Osteoblast (primary cell): ENCODE measurements around the gene GNAI2. TPM values are rescaled to one million over a fixed set of nuclear protein-coding genes. Genes with fewer than 3 reads are reported as not detected.

Experiments
- DNase-seq: peaks from one replicate; pipeline ENCODE4 v3.0.0; 2011; ENCODE audit warnings: low spot score, mixed read lengths; ENCODE audit not compliant: insufficient read length; ENCODE audit errors: missing footprints
- H2AFZ ChIP-seq: 2 replicates; pipeline ENCODE4 v1.6.0; 2011; ENCODE audit warnings: mild to moderate bottlenecking, low read length
- H3K27ac ChIP-seq: 2 replicates; pipeline ENCODE4 v1.5.1; 2011; ENCODE audit warnings: mild to moderate bottlenecking, low read depth, low read length, moderate library complexity
- H3K27me3 ChIP-seq: 2 replicates; pipeline ENCODE4 v1.6.0; 2012; ENCODE audit warnings: mild to moderate bottlenecking, control low read depth, inconsistent platforms, low read length, moderate library complexity; ENCODE audit not compliant: insufficient read depth
- H3K36me3 ChIP-seq: 2 replicates; pipeline ENCODE4 v1.5.1; 2011; ENCODE audit warnings: mild to moderate bottlenecking, low read length, control low read depth, moderate library complexity; ENCODE audit not compliant: insufficient read depth
- H3K4me1 ChIP-seq: 2 replicates; pipeline ENCODE4 v1.5.1; 2011; ENCODE audit warnings: mild to moderate bottlenecking, low read length, control low read depth, moderate library complexity; ENCODE audit not compliant: insufficient read depth
- H3K4me2 ChIP-seq: 2 replicates; pipeline ENCODE4 v1.6.0; 2011; ENCODE audit warnings: mild to moderate bottlenecking, low read length; ENCODE audit not compliant: insufficient read depth
- H3K4me3 ChIP-seq: fragments of 200-600 bp; sonication (generic); 3 replicates; pipeline ENCODE4 v1.5.1; 2012; ENCODE audit warnings: mild to moderate bottlenecking, low read length, inconsistent platforms; ENCODE audit not compliant: insufficient read depth
- H3K79me2 ChIP-seq: 2 replicates; pipeline ENCODE4 v1.6.0; 2012; ENCODE audit warnings: mild to moderate bottlenecking, low read length, control low read depth, inconsistent platforms; ENCODE audit not compliant: insufficient read depth
- H3K9me3 ChIP-seq: 2 replicates; pipeline ENCODE4 v1.5.1; 2011; ENCODE audit warnings: low read depth, low read length, control low read depth
- H4K20me1 ChIP-seq: 2 replicates; pipeline ENCODE4 v1.6.0; 2012; ENCODE audit warnings: mild to moderate bottlenecking, low read length, control low read depth; ENCODE audit not compliant: insufficient read depth
- CTCF ChIP-seq: IDR thresholded peaks from 2 replicates; pipeline ENCODE4 v1.5.1; 2011; ENCODE audit warnings: mild to moderate bottlenecking, low read depth, low read length, moderate library complexity; ENCODE audit errors: extremely low read depth
- total RNA-seq: library from RNA; depleted of rRNA; stranded (reverse); fragments of >200 nt; gene quantifications from 2 replicates; pipeline ENCODE4 v1.2.3, GENCODE V29; 2012

Gene GNAI2
- total RNA-seq, 1 donor, result 223 TPM

- peaks cover 33% of the 10 kb centered on the region for H3K4me1 ChIP-seq
- no peaks in the 10 kb centered on the region for H3K27me3 ChIP-seq
- H3K79me2 ChIP-seq, result peaks cover 6% of the 10 kb centered on the region
- no peak overlapping the region for H3K27ac ChIP-seq
- H2AFZ ChIP-seq, result no peak overlapping the region
- no peaks in the 10 kb centered on the region for H3K9me3 ChIP-seq
- H3K4me2 ChIP-seq, result no peak overlapping the region
- no peaks in the 10 kb centered on the region for H4K20me1 ChIP-seq
- DNase-seq, result peak; percentile 72
- H3K4me3 ChIP-seq, result no peak overlapping the region
- H3K36me3 ChIP-seq, result peaks cover 19% of the 10 kb centered on the region
- no peak for TF ChIP-seq CTCF
These were observed 26.8 kb downstream of the GNAI2 start for GRCh38 chr3:50262778-50263177.

GRCh38 chr3:50263478-50264382, 27.7 kb downstream of the GNAI2 start:
- no peaks in the 10 kb centered on the region for H3K9me3 ChIP-seq
- no peaks in the 10 kb centered on the region for H3K27me3 ChIP-seq
- H4K20me1 ChIP-seq, result no peaks in the 10 kb centered on the region
- H3K36me3 ChIP-seq, result peaks cover 9% of the 10 kb centered on the region
- peak; percentile 95 for DNase-seq
- peaks cover 41% of the 10 kb centered on the region for H3K4me1 ChIP-seq
- peak overlapping the region; percentile 54 for H3K27ac ChIP-seq
- H3K4me2 ChIP-seq, result peak overlapping the region; percentile 57
- no peak overlapping the region for H2AFZ ChIP-seq
- no peaks in the 10 kb centered on the region for H3K79me2 ChIP-seq
- peak overlapping the region; percentile 11 for H3K4me3 ChIP-seq
- TF ChIP-seq CTCF, result no peak

- TF ChIP-seq CTCF, result no peak
- H3K4me3 ChIP-seq, result peak overlapping the region; percentile 11
- no peaks in the 10 kb centered on the region for H3K79me2 ChIP-seq
- H2AFZ ChIP-seq, result no peak overlapping the region
- no peaks in the 10 kb centered on the region for H3K27me3 ChIP-seq
- H3K4me2 ChIP-seq, result peak overlapping the region; percentile 57
- H3K36me3 ChIP-seq, result peaks cover 3% of the 10 kb centered on the region
- H3K9me3 ChIP-seq, result no peaks in the 10 kb centered on the region
- H3K4me1 ChIP-seq, result peaks cover 48% of the 10 kb centered on the region
- H3K27ac ChIP-seq, result peak overlapping the region; percentile 54
- DNase-seq, result peak; percentile 99
- no peaks in the 10 kb centered on the region for H4K20me1 ChIP-seq
These were observed 28.5 kb downstream of the GNAI2 start for GRCh38 chr3:50264383-50264963.

- no peaks in the 10 kb centered on the region for H3K36me3 ChIP-seq
- no peaks in the 10 kb centered on the region for H3K9me3 ChIP-seq
- no peak for TF ChIP-seq CTCF
- H3K27ac ChIP-seq, result peak overlapping the region; percentile 40
- no peak overlapping the region for H2AFZ ChIP-seq
- peak; percentile 85 for DNase-seq
- H3K27me3 ChIP-seq, result no peaks in the 10 kb centered on the region
- H3K4me1 ChIP-seq, result peaks cover 50% of the 10 kb centered on the region
- no peak overlapping the region for H3K4me3 ChIP-seq
- H3K79me2 ChIP-seq, result no peaks in the 10 kb centered on the region
- no peak overlapping the region for H3K4me2 ChIP-seq
- no peaks in the 10 kb centered on the region for H4K20me1 ChIP-seq
These were observed 29.0 kb downstream of the GNAI2 start for GRCh38 chr3:50264964-50265485.
